Measurements from ENCODE around the gene S100A6. TPM values are rescaled to one million over a fixed set of nuclear protein-coding genes. Genes with fewer than 3 reads are reported as not detected.

S100A6 gene
- total and polyA plus RNA-seq, 2 donors (not counting 3 experiments of a cell fraction or from before 2014, with no cell fraction given) = 552 to 908 TPM

- H3K36me3 ChIP-seq (ENCODE audit: control insufficient read depth in 2 of 2, extremely low read depth in 1 of 2, insufficient read depth in 2 of 2, low read length in 2 of 2) = no peaks in the 10 kb centered on the region
- H3K27ac ChIP-seq (ENCODE audit: insufficient read depth, low read depth, low read length) = peak overlapping the region; percentile 99
- CTCF ChIA-PET = interaction anchor here (0.6 to 6.3 kb wide), 21 partner anchors 9 to 215 kb away, joined by 3 to 216 read pairs (median 5); partner anchors contain the start of genes CHTOP, S100A13, S100A14 and S100A4
- TF ChIP-seq MAX (IDR thresholded peaks at IDR 0.05; ENCODE audit: insufficient read depth, insufficient read length) = no peak
- TF ChIP-seq, protein P1, sequence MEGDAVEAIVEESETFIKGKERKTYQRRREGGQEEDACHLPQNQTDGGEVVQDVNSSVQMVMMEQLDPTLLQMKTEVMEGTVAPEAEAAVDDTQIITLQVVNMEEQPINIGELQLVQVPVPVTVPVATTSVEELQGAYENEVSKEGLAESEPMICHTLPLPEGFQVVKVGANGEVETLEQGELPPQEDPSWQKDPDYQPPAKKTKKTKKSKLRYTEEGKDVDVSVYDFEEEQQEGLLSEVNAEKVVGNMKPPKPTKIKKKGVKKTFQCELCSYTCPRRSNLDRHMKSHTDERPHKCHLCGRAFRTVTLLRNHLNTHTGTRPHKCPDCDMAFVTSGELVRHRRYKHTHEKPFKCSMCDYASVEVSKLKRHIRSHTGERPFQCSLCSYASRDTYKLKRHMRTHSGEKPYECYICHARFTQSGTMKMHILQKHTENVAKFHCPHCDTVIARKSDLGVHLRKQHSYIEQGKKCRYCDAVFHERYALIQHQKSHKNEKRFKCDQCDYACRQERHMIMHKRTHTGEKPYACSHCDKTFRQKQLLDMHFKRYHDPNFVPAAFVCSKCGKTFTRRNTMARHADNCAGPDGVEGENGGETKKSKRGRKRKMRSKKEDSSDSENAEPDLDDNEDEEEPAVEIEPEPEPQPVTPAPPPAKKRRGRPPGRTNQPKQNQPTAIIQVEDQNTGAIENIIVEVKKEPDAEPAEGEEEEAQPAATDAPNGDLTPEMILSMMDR (IDR thresholded peaks at IDR 0.05; ENCODE audit: extremely low read depth in 1 of 2, insufficient read depth in 1 of 2, low read depth in 1 of 2, low read length in 2 of 2) = no peak
- TF ChIP-seq EZH2 (IDR thresholded peaks at IDR 0.05; ENCODE audit: borderline replicate concordance, low read depth, low read length, severe bottlenecking) = no peak
- H3K4me1 ChIP-seq (ENCODE audit: control insufficient read depth, extremely low read depth, insufficient read depth, low read length) = peaks cover 34% of the 10 kb centered on the region
- DNase-seq (ENCODE audit: low read depth, low spot score) (peak; percentile 39), FAIRE-seq (no peak)
- H3K9ac ChIP-seq (replicated peaks; ENCODE audit: extremely low read depth, insufficient read depth, low read length) = peak overlapping the region; percentile 50
- TSS peak; percentile 61 for BruUV-seq (replicated peaks)
- no peaks in the 10 kb centered on the region for H3K79me2 ChIP-seq (ENCODE audit: control insufficient read depth, insufficient read depth, low read length)
- H3K9me1 ChIP-seq (replicated peaks; ENCODE audit: control insufficient read depth, extremely low read depth, insufficient read depth, low read length) = no peaks in the 10 kb centered on the region
- H3K4me2 ChIP-seq (ENCODE audit: insufficient read depth, low read length) = peak overlapping the region; percentile 4
- peak overlapping the region; percentile 5 for H2AFZ ChIP-seq (ENCODE audit: low read depth, low read length)
- POLR2A ChIA-PET = interaction anchor here (1.2 to 1.5 kb wide), 5 partner anchors 32 to 66 kb away, joined by 4 to 14 read pairs (median 5); partner anchors contain the start of genes CHTOP, S100A13 and S100A6
- no peaks in the 10 kb centered on the region for H3K27me3 ChIP-seq (ENCODE audit: control insufficient read depth in 2 of 2, insufficient read depth in 2 of 2, low read length in 2 of 2)
- intact Hi-C loops (cut with micrococcal nuclease) (loop anchor here (1.0 to 2.0 kb wide), 7 partner anchors 34 to 215 kb away; partner anchors contain the start of genes S100A13 and SNAPIN), dilution Hi-C loops (cut with MboI; ENCODE audit: extremely low pct_ligation_motif_present, low sequenced_read_pairs) (no loop called here)
- H3K4me3 ChIP-seq (replicated peaks in 1 of 3; ENCODE audit: insufficient read depth in 1 of 3, low read depth in 1 of 3, low read length in 3 of 3) = no peak overlapping the region
- no peaks in the 10 kb centered on the region for H4K20me1 ChIP-seq (replicated peaks; ENCODE audit: control insufficient read depth, extremely low read depth, insufficient read depth, low read length)
- H3K9me3 ChIP-seq (replicated peaks; ENCODE audit: control insufficient read depth, insufficient read depth, low read length) = no peaks in the 10 kb centered on the region
These were observed 32.0 kb upstream of the S100A6 start for GRCh38 chr1:153567621-153568366.
